NAMALWA (cell line): ENCODE results near the gene INPP4B.

Source experiments
- DNase-seq: peaks from one replicate; pipeline ENCODE4 v3.0.0-alpha.2; 2015; ENCODE audit warnings: low spot score

The INPP4B gene

GRCh38 chr4:142218726-142219125 lies 627.4 kb downstream of the INPP4B start:
- DNase-seq = no peak

DNA sequence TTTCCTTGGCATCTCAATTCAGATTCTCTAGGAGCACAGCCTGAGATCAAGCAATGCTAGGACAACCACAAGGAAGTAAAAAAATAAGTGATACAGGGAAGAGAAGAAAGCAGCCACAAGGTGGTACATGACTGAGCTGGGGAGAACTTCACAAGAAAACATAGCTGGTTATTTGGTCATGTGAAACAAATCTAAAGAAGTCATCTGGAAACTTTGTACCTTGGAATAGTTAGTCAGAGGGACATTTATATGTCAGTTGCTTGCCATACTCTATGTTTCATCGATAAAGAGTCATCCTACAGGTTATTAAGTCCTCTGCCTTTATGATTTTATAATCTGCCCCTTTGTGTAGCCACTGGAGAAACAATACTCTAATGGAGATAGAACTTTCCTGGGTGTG lies 634.7 kb downstream of the INPP4B start:
- peak; percentile 3 for DNase-seq

DNA sequence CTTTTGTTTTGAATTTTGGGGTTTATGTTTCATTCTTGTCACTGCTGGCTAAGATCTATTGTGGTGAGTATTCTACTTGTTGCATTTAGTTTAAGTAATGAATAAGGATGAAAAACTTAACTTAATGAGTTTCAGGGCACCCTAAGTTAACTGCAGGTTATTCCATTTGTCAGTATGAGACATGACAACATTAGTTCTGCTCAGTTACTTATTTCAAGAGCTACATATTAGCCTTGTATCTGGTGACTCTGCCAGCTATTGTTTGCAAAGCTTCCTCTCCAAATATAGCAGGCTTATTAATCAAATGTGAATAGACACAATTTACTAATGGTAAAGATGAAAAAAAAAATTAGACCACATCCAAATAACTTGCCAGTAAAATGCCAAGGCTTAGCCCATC lies 642.6 kb downstream of the INPP4B start:
- no peak for DNase-seq

- DNase-seq = no peak
These were observed 643.4 kb downstream of the INPP4B start for GRCh38 chr4:142202404-142203332.

DNA sequence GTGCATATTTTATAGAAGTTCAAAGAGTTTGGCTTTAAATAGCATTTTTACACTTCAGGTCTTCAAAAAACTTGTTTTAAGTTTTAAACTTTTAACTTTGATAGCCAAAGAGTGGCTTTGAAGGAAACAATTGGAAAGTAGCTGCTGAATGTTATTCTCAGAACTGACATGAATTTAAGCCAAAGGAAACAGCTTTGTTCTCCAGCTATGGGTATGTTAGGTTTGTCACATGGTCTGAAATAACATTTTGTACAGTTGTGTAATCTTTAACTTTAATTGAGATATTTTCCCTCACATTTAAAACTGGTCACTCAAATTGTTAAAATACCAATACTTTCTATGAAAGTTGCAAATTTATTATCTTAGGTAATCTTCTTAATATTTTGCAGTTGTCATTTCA lies 645.1 kb downstream of the INPP4B start:
- DNase-seq = no peak

DNA sequence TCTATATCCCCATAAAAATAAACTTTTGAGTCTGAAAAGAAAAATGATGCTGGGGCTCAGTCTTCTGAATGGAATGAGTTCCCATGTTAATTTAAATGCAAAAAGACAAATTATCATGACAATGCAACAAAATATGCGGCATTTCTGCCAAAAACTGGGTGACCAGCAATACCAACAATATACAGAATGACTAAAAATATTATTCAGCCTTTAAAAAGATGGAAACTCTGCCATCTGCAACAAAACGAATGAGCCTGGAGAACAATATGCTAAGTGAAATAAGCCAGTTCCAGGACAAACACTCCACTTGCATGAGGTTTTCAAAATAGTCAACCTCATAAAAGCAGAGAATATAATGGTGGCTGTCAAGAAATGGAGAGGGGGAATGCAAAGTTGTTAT lies 651.2 kb downstream of the INPP4B start:
- no peak for DNase-seq

DNA sequence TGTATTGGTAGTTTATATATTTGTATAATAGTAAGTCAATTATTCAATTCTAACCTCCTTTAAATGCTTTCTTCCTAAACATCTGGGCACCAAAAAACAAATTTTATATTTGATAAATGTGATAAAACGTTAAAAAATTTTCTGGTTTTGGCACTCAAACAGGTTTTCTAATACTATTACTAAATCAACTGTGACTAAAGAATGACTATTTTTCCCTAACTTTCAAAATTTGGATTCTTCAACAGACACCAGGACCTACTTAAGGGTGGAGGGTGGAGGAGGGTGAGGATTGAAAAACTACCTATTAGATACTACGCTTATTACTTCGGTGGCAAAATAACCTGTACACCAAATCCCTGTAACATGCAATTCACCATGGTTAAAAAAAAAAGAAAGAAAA lies 654.2 kb downstream of the INPP4B start:
- no peak for DNase-seq

DNA sequence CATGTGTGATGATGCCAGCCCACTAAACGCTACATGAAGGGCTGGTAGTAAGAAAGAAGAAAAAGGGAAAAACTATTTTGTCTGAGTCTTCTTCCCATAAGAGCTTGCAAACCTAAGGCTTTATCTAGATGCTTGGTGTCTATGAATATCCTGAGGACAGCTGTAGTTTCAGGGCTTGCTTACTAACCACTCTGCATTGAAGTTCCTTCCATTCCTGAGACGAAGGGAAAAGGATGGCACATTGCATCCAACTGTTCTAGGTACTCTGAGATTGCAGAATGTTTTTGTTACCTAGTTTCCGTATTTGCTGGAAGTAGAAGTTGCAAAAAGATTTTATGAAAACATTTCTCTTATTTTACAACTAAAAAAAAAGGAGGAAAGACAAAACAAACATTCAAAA lies 665.1 kb downstream of the INPP4B start:
- DNase-seq = no peak

- no peak for DNase-seq
These were observed 676.9 kb downstream of the INPP4B start for GRCh38 chr4:142169216-142169615.

DNA sequence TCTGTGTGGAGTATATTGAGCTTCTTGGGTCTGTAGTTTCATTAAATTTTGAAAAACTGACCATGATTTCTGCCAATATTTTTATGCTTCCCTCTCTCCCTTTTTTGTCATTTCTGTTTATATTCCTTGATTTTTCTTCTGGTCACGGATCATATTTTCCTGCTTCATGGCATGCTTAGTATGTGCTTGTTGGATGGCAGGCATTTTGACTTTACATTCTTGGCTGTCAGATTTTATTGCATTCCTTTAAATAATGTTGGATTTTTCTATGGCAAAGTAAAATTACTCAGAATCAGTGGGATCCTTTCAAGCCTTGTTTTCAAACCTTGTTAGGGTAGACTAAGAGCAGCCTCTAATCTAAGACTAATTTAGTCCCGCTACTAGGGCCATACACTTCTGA lies 677.9 kb downstream of the INPP4B start:
- DNase-seq = no peak

GRCh38 chr4:142164767-142165500 lies 681.2 kb downstream of the INPP4B start:
- no peak for DNase-seq

GRCh38 chr4:142161086-142161485 lies 685.0 kb downstream of the INPP4B start:
- DNase-seq = no peak

DNA sequence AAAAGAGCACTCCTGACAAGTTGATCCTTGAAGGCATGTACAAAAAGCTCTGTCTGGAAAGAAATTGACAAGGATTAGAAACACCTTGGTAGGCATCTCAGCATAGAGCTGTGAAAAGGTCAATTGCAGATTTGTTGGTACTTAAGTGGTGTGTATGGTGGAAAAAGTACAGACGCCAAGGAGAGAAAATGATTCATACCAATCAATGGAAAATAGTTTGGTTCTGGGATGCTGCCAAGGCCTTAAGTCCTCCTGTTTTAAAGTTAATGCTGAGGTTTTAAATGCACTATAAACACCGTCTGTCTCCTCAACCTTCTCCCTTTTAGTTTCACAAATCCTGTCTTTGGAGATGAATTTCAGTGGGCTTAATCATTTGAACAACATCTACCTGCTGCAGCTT lies 685.6 kb downstream of the INPP4B start:
- no peak for DNase-seq

DNA sequence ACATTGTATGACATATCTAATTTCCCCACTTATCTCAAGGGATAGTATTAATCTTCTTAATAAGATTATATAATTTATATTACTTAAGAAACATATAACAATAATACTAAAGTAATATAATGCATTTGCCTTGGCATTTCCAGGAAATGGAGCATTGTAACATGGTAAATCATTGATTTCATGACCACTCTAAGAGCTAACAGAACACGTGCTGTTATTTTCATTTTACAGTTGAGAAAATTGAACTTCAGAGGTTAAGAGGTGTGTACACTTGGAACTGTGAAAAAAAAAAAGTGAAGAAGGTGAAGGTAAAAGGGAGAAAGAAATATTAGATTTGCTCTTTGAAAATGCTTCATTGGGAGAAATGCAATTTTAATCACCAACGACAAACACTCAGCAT lies 687.1 kb downstream of the INPP4B start:
- DNase-seq = no peak

DNA sequence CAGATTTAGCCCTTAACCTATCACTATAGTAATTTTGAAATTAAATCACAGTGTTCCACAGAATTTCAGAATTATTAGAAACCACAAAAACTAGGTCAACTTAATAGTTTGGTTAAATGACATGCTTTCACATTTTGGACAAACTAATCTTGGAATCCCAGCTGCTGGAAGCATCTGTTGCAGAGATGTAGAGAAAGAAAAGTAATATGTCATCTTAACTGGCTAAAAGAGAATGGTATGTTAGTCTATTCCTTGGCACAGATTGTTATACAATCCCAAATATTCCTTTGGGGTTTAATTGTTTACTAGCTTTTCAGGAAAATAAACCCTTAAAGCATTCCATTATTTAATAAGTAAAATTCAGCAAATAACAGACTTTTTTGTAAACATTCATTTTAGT lies 689.8 kb downstream of the INPP4B start:
- DNase-seq = no peak

DNA sequence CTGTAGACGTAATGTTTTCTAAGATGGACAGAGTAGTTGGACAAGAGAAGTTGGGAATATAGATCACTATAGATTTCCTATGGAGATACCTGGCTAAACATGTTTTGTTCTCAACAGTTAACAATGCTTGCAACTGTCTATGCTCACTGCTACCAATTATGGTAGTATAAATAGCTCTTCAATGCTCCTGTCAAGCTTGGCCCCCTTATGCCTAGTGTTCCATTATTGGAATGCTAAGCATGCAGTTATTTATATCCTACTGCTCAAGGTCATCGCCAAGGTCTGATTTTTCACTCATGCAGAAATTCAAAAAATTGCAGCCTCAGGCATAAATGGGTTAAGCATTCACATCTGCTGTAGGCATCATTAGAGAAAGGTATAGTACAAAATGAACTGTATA lies 690.8 kb downstream of the INPP4B start:
- DNase-seq = no peak

- no peak for DNase-seq
These were observed 695.6 kb downstream of the INPP4B start for GRCh38 chr4:142150483-142150882.

GRCh38 chr4:142144813-142145212 lies 701.3 kb downstream of the INPP4B start:
- no peak for DNase-seq

DNA sequence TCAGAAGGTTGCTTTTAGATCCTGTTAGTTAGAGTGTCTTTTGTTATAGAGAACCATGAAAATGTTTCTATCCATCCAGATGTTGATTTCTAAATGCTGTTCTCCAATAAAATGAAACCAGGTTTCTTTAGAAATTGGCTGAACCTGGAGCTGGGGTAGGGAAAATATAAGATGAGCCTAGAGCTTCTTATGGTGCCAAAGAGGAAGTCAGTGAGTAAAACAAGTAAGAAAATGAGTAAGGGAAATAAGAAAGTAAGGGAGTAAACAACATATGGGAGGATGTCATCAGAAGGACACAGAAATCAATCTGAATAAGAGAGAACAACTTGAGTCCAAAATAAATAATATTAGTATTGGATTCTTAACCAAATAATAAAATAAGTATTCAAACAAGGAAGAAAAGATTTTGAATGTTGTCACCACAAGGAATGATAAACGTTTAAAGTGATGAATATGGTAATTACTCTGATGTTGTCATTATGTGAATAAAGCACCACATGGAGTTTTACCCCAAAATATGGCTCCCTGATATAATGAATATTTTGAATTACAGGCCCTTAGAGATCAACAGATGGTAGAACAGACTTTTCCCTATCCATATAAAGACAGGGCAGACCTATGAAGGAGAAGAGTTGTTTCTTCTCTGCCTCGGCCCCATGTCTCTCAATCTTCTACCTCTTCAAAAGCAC lies 703.6 kb downstream of the INPP4B start:
- no peak for DNase-seq

GRCh38 chr4:142141224-142141623 lies 704.9 kb downstream of the INPP4B start:
- no peak for DNase-seq

DNA sequence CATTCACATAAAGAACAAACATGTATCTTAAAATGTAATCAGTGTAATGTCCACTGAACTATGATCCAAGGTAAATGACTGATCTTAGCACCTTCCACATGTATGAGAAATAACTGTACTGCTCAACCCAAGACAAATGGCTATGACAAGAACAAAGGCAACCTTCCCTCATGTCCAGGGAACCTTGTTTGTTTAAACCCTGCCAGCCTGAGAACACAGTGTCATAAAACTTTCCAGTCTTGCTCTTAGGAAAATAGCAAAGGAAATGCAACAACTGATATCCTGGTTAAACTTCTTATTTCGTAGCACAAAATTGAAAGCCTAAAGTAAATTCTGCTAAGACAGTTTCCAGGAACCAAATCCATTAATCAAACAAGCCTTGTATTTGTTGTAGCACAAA lies 715.4 kb downstream of the INPP4B start:
- DNase-seq = no peak

GRCh38 chr4:142129931-142130330 lies 716.2 kb downstream of the INPP4B start:
- DNase-seq = no peak

DNA sequence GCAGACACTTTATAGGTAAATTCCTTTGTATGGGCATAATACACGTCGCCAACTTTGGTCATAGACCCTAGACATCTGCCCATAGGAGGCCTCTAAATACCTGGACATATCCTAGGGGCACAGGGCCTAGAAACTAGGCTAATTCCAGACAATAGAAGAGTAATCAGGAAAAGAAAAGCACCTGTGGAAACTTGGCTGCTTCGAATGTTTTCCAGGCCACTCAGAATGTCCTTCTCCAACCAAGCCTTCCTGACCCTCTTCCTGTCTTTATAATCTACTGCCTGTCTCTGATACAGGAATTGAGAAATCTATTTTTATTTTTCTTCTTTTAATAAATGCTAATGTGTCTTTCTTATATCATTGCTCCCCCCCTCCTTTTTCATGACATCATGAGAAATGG lies 716.6 kb downstream of the INPP4B start:
- no peak for DNase-seq
